CD4-positive, alpha-beta T cell treated with Interleukin-1 beta for 1 hour (primary cell): ENCODE results near the gene TBXAS1.
A peak's percentile ranks its signal among the peaks of the same experiment; 100 is the strongest.
"Not testable (repeated sequence)": the region's sequence is repeated elsewhere in the genome, so short reads cannot be mapped to it uniquely, and the experiment has no call there.

Experiments
- DNase-seq, 2 donors: peaks; one replicate each; pipeline ENCODE4 v3.0.0-alpha.2; 2020 to 2022

TBXAS1 gene

GRCh38 chr7:139915864-139916716, 87.0 kb downstream of the TBXAS1 start:
- DNase-seq: peak; percentile 27 to 52

- DNase-seq: no peak
Measured at GRCh38 chr7:139916717-139917395, 87.8 kb downstream of the TBXAS1 start.

- no peak for DNase-seq
Measured at GRCh38 chr7:139917851-139918250, 88.8 kb downstream of the TBXAS1 start.

- no peak for DNase-seq
Measured at GRCh38 chr7:139918480-139918879, 89.4 kb downstream of the TBXAS1 start.

- no peak for DNase-seq
Measured at GRCh38 chr7:139923090-139923489, 94.0 kb downstream of the TBXAS1 start.

GRCh38 chr7:139924461-139924860, 95.4 kb downstream of the TBXAS1 start:
- no peak for DNase-seq

- DNase-seq: not testable (repeated sequence)
Measured at GRCh38 chr7:139929221-139929620, 100.2 kb downstream of the TBXAS1 start.

GRCh38 chr7:139930286-139930965, 101.4 kb downstream of the TBXAS1 start:
- DNase-seq: no peak

- DNase-seq: no peak
Measured at GRCh38 chr7:139931190-139931934, 102.3 kb downstream of the TBXAS1 start.

- no peak for DNase-seq
Measured at GRCh38 chr7:139932531-139932930, 103.5 kb downstream of the TBXAS1 start.

GRCh38 chr7:139936760-139937310, 107.8 kb downstream of the TBXAS1 start:
- no peak for DNase-seq

GRCh38 chr7:139937715-139938114, 108.7 kb downstream of the TBXAS1 start:
- peak in 1 of 2 donors; percentile 21 for DNase-seq

GRCh38 chr7:139940866-139941265, 111.8 kb downstream of the TBXAS1 start:
- DNase-seq: no peak

GRCh38 chr7:139941421-139941820, 112.4 kb downstream of the TBXAS1 start:
- no peak for DNase-seq

- DNase-seq: no peak
Measured at GRCh38 chr7:139941866-139942265, 112.8 kb downstream of the TBXAS1 start.

GRCh38 chr7:139942636-139943035, 113.6 kb downstream of the TBXAS1 start:
- DNase-seq: no peak

GRCh38 chr7:139943401-139943800, 114.3 kb downstream of the TBXAS1 start:
- no peak for DNase-seq

- DNase-seq: no peak
Measured at GRCh38 chr7:139944248-139944647, 115.2 kb downstream of the TBXAS1 start.

- DNase-seq: no peak
Measured at GRCh38 chr7:139946533-139946932, 117.5 kb downstream of the TBXAS1 start.

GRCh38 chr7:139947021-139947420, 118.0 kb downstream of the TBXAS1 start:
- no peak for DNase-seq

- DNase-seq: no peak
Measured at GRCh38 chr7:139948167-139948566, 119.1 kb downstream of the TBXAS1 start.

- DNase-seq: no peak
Measured at GRCh38 chr7:139948587-139949335, 119.7 kb downstream of the TBXAS1 start.
